ENCODE measurements around the gene HCN3.

Gene HCN3

GRCh38 chr1:155277070-155277901 is at the start of gene HCN3:
HCN3 (plus strand) TSS chr1:155277463; CDS start chr1:155277591, 128 bp downstream.
- peak; percentile 94 for TF ChIP-seq MAX (IDR thresholded peaks at IDR 0.05)
- TF ChIP-seq, protein P1, sequence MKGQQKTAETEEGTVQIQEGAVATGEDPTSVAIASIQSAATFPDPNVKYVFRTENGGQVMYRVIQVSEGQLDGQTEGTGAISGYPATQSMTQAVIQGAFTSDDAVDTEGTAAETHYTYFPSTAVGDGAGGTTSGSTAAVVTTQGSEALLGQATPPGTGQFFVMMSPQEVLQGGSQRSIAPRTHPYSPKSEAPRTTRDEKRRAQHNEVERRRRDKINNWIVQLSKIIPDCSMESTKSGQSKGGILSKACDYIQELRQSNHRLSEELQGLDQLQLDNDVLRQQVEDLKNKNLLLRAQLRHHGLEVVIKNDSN (IDR thresholded peaks at IDR 0.05): no peak
- peak; percentile 49; the same call in 1 of the 2 replicates for TF ChIP-seq ZBTB7A (IDR thresholded peaks at IDR 0.05; ENCODE audit: low read depth)
- TF ChIP-seq EGR1 (IDR thresholded peaks at IDR 0.05): peak; percentile 38; the same call in 1 of the 2 replicates

DNA sequence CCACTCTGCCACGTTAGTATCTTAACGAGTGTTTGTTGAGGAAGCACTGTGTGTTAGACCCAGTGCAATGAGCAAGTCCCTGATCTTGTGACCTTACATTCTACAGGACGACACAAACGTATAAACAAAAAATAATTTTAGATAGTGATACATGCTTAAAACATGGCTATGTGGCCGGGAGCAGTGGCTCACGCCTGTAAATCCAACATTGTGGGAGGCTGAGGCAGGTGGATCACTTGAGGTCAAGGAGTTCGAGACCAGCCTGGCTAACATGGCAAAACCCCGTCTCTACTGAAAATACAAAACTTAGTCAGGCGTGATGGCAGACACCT is 49.2 kb upstream of the HCN3 start:
- TF ChIP-seq RAD21 (IDR thresholded peaks at IDR 0.05; ENCODE audit: low read depth): no peak
- TF ChIP-seq EGR1 (IDR thresholded peaks at IDR 0.05): no peak
- TF ChIP-seq FOXM1 (IDR thresholded peaks at IDR 0.05; ENCODE audit: borderline replicate concordance, low read depth): no peak
- no peak for TF ChIP-seq ZBTB7A (IDR thresholded peaks at IDR 0.05; ENCODE audit: low read depth)
- no peak for TF ChIP-seq YY1 (IDR thresholded peaks at IDR 0.05; ENCODE audit: low read depth)
- no peak for TF ChIP-seq CREB1 (IDR thresholded peaks at IDR 0.05; ENCODE audit: low read depth)
- no peak for TF ChIP-seq TEAD4 (IDR thresholded peaks at IDR 0.05)
- TF ChIP-seq TAF1 (IDR thresholded peaks at IDR 0.05; ENCODE audit: low read depth): no peak
- TF ChIP-seq TCF12 (IDR thresholded peaks at IDR 0.05; ENCODE audit: low read depth): no peak
- TF ChIP-seq, protein P1 (IDR thresholded peaks at IDR 0.05): no peak
- no peak for TF ChIP-seq CEBPB (IDR thresholded peaks at IDR 0.05)
- no peak for TF ChIP-seq MAX (IDR thresholded peaks at IDR 0.05)
- TF ChIP-seq REST (IDR thresholded peaks at IDR 0.05; ENCODE audit: low read depth): no peak
- TF ChIP-seq NFIC (IDR thresholded peaks at IDR 0.05): no peak

DNA sequence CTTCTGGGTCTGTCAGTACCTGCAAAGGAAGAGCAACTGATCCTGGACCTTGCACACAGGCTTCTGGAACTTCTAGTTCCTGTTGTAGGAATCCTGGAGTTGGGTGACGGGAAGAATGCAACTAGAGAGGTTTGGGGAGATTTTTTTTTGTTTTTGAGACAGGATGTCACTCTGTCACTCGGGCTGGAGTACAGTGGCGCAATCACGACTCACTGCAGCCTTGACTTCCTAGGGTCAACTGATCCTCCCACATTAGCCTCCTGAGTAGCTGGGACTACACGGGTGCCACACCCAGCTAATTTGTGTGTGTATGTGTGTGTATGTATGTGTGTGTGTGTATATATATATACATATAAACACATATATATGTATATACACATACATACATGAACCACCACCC is 40.8 kb upstream of the HCN3 start:
- TF ChIP-seq YY1 (IDR thresholded peaks at IDR 0.05; ENCODE audit: low read depth) (no peak), CEBPB (IDR thresholded peaks at IDR 0.05) (no peak), RAD21 (IDR thresholded peaks at IDR 0.05; ENCODE audit: low read depth) (no peak), ZBTB7A (IDR thresholded peaks at IDR 0.05; ENCODE audit: low read depth) (no peak), NFIC (IDR thresholded peaks at IDR 0.05) (no peak), TEAD4 (IDR thresholded peaks at IDR 0.05) (no peak), EP300 (IDR thresholded peaks at IDR 0.05; ENCODE audit: borderline replicate concordance) (no peak), FOXM1 (IDR thresholded peaks at IDR 0.05; ENCODE audit: borderline replicate concordance, low read depth) (no peak), MAX (IDR thresholded peaks at IDR 0.05) (no peak)

DNA sequence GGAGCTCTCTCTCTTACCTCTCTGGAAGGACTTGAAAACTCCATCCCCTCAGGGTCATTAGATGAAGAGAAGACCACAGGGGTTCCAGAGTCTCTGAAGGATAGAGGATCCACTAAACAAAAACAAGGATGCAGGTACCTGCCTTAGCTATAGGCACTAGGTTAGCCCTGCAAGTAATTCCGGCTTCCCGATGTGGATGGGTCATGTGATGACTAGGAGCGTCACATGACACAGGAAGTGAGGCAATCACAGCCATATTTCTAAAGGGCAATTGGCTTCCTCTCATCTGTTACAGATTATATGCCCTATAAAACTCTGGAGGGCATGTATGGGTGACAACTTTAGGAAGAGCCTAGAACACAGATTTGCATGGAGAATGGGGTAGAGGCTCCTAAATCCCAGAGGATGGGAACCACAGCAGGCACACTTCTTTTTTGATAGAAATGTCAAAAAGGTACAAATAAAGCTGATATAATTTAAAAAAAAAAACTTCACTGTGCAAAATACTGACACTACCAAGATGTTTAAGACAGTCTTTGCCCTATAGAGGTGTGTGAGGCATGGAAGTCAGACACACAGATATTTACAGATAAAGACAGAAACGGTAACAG is 36.1 kb upstream of the HCN3 start:
- TF ChIP-seq EGR1 (IDR thresholded peaks at IDR 0.05) (peak; percentile 52; the same call in 1 of the 2 replicates), YY1 (IDR thresholded peaks at IDR 0.05; ENCODE audit: low read depth) (peak; percentile 99), NFIC (IDR thresholded peaks at IDR 0.05) (no peak), FOXM1 (IDR thresholded peaks at IDR 0.05; ENCODE audit: borderline replicate concordance, low read depth) (no peak), TEAD4 (IDR thresholded peaks at IDR 0.05) (peak; percentile 12; the same call in 1 of the 2 replicates), EP300 (IDR thresholded peaks at IDR 0.05; ENCODE audit: borderline replicate concordance) (peak; percentile 44; the same call in 1 of the 2 replicates), TAF1 (IDR thresholded peaks at IDR 0.05; ENCODE audit: low read depth) (no peak), MAX (IDR thresholded peaks at IDR 0.05) (peak; percentile 41; the same call in 1 of the 2 replicates), CEBPB (IDR thresholded peaks at IDR 0.05) (peak; percentile 51; the same call in 1 of the 2 replicates), REST (IDR thresholded peaks at IDR 0.05; ENCODE audit: low read depth) (no peak), TCF12 (IDR thresholded peaks at IDR 0.05; ENCODE audit: low read depth) (no peak), RAD21 (IDR thresholded peaks at IDR 0.05; ENCODE audit: low read depth) (no peak)
- TF ChIP-seq, protein P1 (IDR thresholded peaks at IDR 0.05): peak; percentile 100

Data from Ishikawa (cell line).